HG03457 (cell line): Measurements from ENCODE around the gene AHI1.
A peak's percentile ranks its signal among the peaks of the same experiment; 100 is the strongest.

Experiments
- ATAC-seq: cut with Tn5 transposase; IDR thresholded peaks from one replicate; pipeline ENCODE4 v1.9.1; 2021; ENCODE audit warnings: moderate number of reproducible peaks; ENCODE audit not compliant: unreplicated experiment

Gene AHI1

DNA sequence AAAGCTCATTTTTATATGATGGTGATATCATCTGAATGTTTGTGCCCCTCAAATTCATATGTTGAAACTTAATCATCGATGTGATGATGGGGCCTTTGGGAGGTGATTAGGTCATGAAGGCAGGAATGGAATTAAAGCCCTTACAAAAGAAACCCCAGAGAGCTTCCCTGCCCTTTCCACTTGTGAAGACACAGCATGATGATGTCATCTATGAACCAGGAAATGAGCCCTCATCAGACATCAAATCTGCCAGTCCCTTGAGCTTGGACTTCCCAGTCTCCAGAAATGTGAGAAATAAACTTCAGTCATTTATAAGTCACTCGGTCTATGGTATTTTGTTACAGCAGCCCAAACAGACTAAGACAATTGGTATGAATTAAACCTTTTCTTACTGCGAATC lies 163.4 kb downstream of the AHI1 start:
- no peak for ATAC-seq

DNA sequence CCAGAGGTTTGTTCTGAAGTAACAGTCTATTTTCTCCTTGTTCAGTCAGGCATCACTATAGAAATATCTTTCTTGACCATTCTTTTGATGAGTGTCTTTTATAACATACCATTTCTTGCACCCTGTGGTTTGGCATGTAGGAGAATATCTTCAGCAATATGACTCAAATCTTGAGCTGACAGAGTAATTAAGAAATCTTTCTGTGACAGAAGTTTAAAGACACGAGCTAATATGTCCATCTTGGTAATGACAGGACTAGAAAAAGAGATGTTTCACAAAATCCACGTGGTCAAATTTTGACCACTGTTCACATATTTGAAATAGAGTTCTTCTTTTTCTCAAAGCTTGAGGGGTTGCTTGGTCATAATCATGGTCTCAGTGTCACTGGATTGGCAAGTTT lies 166.5 kb downstream of the AHI1 start:
- ATAC-seq, result no peak

DNA sequence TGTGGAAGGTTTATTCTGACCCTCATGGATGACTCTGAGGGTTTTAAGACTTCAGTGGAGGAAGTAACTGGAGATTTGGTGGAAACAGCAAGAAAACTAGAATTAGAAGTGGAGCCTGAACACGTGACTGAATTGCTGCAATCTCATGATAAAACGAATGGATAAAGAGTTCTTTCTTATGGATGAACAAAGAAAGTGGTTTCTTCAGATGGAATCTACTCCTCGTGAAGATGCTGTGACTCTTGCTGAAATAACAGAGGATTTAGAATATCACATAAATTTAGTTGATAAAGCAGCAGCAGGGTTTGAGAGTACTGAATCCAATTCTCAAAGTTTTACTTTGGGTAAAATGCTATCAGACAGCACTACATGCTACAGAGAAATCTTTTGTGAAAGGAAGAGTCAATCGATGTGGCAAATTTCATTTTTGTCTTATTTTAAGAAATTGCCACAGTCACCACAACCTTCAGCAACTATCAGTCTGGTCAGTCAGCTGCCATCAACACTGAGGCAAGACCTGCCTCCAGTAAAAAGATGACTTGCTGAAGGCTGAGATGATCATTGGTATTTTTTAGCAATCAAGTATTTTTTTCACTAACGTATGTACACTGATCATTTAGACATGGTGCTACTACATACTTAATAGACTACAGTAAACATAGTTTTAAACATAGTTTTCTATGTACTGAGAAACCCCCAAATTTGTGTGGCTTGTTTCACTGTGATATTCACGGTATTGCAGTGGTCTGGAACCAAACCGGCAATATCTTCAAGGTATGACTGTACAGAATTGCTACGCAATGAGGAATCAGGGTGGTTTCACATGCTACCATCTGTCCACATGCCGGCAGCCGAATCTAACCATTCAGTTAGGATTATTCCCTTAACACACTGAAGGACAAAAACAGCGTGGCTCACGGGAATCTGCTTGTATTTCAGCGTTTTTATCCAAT lies 167.4 kb downstream of the AHI1 start:
- ATAC-seq, result peak; percentile 77

DNA sequence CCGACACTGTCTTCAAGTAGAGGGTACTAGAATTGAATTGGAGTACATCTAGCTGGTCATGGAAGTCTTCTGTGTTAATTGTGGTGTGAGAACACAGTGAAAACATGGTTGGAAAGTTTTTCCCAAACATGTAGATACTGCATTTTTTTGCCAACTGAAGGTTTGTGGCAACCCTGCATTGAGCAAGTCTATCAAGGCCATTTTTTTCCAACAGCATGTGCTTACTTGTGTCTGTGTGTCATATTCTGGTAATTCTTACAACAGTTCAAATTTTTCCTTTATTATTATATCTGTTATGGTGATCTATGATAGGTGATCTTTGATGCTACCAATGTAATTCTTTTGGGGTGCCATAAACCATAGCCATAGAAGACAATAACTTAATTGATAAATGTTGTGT lies 169.4 kb downstream of the AHI1 start:
- no peak for ATAC-seq

DNA sequence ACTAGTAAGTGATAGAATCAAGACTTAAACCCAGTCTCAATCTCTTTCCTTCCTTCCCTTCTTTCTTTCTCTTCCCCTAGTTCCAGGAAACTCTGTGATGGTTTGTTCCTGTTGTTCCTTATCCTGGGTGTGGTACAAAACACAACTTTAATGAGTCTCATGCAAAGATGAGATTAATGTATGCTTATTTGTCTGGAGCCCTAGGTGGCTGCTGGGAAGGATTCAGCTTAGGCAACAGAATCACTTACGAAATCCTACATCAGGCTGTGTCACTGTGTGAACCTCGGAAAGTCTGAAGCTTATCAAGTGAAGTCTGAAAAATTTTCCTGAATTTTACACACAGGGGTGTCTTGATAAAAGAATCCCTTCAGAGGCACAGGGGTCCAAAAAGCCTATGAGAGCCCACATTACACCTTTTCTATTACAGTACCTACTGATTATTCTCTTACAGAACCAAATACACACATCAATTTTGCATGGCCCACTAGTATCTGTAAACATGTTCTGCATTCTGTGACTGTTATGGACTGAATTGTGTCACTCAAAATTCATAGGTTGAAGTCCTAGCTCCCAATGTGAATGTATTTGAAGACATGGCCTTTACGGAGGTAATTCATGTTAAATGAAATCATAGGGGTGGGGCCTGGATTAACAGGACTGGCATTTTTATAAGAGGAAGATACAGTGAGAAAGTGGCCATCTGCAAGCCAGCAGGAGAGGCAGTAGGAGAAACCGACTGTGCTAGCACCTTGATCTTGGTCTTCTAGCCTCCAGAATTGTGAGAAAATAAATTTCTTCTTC lies 171.7 kb downstream of the AHI1 start:
- ATAC-seq, result no peak

DNA sequence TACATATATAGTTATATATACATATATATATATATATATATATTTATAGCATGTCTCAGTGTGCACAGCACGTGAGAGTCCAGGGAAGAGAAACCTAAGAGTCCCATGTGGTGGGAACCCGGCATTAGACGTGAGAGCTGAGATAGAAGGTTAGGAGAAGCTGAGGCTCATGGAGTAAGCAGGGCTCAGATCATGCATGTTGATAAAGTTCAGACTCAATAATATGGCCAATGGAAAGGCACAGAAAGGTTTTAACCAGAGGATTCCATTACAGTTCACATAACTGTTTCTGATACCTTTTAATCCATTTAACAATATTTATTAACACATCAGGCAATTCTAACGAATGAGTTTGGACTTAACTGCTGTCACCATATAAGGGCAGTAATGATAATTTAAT lies 173.0 kb downstream of the AHI1 start:
- no peak for ATAC-seq

DNA sequence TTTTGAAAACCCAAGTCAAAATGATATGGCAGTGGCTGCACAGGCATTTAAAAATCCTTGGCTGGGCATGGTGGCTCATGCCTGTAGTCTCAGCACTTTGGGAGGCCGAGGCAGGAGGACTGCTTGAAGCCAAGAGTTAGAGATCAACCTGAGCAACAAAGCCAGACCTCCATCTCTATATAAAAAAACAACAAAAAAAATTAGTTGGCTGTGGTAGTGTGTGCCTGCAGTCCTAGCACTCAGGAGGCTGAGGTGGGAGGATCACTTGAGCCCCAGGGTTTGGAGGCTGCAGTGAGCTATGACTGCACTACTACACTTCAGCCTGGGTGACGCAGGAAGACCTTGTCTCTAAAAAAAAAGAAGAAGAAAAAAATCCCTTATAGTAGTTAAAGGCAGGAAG lies 173.6 kb downstream of the AHI1 start:
- ATAC-seq, result no peak

DNA sequence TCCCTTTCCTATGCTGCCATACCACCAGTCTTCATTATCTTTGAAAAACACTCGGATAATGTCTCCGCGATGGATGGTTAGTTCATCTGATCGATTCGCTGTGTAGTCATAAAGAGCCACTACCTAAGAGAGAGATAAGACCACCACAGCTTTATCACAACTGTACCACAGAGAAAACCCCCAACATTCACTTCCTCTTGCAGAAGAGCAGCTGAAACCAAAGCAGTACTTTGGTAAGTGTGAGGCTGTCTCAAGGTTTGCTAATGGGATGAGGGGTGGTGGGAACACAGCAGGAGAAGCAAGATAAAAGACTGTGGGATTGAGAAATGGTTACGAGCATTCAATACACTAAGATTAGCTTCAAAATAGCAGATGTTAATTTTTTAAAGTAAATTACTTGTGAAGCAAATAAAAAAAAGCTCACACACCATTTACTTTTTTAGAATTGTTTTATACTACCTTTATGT lies 174.3 kb downstream of the AHI1 start:
- peak; percentile 94 for ATAC-seq

DNA sequence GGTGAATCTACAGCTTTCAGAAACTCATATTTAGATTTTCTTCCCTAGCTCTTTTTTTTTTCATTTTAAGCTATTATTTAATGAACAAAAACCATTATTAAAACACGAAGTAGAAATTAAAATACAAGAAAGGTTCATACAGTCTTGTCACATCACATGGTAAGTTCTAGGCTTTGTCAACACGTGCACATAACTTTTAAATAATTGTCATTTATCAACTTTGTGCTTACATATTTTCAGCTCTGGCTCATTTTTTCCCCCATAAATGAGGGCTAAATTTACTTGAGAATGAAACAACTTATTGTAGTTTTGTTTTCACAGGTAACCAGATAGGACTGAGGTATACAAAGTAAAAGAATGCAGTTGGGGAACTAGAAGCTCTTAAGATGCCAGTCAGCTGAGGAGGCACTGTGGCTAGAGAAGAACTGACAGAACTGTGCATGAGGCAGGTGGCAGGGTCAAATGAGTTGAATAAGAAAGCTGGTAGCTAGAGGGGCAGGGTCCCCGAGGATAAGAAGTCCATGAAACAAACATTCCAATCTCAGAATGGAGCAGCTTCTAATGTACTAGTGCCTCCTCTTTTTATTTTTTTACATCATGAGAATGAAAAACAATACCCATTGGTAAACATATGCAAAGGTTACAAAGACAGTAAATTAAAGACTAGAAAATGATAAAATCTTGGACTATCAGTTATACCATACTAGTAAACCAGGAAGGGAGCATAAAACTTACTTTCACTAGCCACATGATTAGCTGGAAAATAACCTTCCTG lies 174.9 kb downstream of the AHI1 start:
- peak; percentile 60 for ATAC-seq

DNA sequence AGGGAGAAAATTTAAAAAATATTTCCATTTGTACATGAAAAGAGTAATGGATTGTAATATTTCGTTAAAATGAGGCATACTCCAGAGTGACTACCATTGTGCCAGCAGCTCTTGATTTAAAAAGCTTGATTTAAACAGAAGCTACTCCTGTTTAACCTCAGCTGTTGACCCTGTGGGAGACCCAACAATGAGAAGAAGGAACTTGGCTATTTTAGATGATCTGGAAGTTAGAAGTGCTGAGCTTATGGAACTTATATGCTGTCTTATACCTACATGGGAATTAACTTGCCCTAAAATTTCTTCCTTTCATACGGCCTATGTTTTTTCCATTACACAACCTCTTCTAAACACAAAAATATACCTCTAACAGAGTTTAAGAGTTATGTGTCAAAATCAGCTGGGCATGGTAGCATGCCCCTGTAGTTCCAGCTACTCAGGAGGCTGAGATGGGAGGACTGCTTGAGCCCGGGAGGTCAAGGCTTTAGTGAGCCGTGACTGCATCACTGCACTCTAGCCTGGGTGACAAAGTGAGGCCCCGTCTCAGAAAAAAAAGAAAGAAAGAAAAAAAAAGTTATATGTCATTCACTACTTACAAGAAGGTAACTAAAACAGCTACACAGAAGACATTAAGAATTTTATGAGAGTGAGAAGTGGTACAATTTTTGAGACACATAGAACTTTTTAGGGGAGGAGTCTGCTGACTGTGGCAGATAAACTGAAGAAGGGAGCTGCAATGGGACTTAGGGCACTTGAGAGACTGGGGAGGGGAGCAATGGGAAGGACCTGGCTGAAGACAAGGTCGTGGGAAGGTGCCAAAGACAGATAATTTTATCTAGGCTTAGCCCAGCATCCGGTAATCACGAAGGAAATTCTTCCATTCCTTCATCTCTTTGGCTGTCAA lies 176.6 kb downstream of the AHI1 start:
- ATAC-seq, result no peak

DNA sequence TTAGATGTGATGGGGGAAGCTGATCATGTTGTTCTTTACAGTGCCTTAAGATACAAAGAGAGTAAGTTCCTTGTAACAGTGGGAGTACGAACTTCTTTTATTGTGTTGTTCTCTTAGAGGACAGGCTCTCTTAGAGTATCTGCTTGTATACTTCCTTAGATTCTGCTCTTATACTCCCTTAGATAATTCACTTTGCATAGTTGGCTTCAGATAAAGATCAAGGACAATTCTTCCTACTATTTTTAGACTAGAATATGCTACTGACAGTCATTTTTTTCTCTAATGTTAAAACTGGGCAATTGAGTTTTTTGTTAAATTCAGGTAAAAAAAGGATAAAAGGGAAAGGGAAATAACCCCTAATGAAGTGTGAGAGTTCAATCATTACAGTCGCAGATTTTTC lies 177.7 kb downstream of the AHI1 start:
- no peak for ATAC-seq

DNA sequence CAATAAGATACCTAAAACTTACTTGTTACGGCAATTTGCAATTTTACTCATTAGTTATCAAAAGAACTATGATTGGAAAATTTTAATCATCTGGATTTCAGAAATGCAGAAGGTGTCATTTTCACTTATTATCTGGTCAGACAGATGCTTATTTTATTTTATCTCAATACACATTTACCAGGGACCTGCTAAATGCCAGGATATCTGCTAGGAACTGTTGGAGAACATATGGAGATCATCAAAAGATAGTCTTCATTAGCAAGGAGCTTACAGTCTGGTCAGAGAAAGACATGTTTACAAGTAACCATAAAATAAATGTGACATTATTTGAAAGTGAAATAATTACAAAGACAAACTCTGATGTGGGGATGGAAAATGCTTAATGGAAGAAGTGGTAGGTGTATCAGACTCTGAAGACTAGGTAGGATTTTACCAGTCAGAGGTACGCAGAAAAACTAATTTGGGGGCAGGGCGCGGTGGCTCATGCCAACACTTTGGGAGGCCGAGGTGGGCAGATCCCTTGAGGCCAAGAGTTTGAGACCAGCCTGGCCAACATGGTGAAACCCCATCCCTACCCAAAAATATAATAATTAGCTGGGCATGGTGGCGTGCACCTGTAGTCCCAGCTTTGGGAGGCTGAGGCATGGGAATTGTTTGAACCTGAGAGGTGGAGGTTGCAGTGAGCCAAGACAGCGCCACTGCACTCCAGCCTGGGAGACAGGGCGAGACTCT lies 178.6 kb downstream of the AHI1 start:
- ATAC-seq, result no peak

DNA sequence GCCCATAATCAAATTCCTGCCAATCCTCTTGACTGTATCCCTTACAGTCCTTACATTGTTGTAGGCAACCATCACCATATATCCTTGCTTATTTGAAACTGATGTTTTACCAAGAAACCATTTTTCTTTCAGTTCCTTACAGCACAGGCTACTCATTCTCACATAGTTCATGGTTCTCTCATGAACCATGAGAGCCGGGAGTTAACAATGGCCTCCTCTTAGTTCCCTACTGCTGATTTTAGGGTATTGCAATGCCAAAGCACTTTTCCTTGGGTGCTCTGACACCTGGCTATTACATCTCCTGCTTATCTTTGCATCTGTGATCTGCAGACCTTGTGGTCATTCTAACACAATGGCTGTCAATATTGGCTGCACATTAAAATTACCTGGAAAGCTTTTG lies 183.0 kb downstream of the AHI1 start:
- no peak for ATAC-seq

DNA sequence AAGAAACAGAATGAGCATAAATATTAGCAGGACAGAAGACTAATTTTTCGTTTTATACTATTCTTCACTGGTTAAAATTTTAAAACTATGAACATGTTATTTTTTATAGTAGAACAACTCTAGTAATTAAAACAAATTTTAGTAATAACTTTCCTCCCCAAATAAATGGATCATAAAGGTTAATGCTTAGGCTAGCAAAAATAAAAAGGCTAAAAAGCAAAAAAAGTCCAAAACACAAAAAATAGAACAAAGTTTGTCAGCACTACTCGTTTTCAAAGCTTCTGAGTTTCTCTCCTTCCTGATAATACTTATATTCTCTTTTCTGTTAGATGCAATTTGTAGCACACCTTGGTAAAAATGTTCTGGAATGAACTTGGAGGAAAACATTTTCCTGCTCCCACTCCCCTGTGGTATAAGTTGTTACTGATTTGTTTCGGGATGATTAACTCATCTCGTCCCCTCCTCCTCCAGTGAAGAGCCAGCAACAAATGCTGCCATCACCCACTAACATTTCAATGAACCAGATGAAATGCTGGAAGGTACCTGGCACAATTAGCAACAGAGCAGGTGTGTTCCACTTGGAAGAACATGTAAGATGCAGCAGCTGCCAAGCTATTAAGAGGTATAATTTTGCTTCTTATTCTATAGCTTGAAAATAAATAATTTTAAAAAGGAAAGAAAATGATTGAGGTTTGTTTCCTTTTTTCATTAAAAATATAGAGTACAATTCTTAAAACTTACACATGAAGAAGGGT lies 185.9 kb downstream of the AHI1 start:
- no peak for ATAC-seq

DNA sequence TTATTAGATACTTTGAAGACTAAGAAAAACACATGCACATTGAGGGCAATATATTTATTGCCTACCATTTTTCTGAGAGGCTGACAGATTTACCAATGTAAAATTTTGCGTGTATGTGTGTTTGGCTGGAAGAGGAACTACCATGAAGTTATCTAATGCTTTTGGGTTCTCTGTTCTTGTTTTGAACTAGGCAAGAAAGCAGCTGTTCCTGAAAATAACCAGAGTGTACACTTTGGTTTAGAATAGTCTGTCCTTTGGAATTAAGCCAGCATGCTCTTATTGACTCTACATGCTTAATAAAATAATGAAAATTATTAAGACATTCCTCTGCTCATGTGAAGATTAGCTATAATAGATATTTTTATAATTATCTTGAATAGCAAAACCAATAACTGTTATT lies 187.2 kb downstream of the AHI1 start:
- no peak for ATAC-seq

DNA sequence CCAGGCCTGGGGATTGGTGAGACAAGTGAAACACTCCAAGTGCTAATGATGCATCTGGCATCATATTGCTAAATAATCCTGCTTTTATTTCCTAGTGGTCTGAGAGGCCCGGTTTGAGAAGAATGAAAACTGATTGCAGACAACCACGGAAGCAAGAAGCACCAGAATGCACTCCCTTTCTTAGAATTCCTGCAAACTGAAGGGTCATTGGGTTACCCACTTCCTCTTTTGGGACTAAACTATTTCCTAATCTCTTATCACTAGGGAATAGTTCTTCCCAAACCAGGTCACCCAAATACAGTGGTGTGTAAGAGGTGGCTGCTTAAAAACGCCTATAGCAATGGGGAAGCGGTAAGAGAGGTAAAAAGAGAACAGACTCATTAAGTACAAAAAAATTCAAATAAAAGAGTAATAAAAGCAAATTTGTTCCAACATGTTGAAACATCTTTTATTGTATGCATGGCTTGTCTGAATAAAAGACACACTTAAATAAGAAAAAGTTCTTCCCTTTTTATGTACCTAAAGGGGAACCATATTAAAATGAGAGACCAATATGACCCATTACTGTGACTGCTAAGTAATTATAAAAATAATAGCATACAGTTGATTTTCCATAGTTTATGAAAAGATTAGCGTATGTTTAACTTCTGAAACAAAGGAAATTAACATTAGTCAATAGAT lies 190.7 kb downstream of the AHI1 start:
- no peak for ATAC-seq

DNA sequence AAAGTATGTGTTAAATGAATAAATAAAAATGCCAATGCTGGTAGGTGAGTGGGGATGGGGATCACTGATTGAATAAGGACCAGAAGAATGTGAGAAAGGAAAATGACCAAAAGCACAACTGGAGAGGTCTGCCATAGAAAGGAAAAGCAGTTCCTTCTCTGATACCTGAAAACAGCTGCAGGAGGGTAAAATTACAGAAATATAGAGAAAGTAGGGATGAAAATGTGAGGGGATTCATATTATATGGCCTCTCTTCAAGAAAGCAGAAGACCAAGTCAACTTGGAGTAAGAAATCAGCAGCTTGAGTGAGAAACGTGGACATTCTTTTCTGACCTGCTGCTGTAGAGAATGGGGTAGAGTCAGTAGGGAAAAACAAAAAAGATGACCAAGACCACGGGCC lies 191.4 kb downstream of the AHI1 start:
- no peak for ATAC-seq

DNA sequence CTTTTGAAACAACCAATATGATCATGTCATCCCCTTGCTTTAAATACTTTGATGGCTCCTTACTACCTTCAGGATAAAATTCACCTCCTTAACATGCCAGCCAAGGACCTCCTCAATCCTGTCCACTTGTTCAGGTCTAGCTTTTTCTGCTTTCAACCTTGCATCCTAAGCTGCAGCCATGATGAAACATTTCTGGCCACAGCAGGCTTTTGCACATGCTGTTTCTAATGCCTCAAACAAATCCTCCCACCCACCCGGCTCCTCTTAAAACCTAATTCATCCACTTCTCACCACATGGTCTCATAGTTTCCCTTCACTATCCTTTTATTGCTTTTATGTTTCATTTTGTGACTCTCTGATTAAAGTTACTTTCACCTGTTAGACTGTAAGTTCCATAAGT lies 191.9 kb downstream of the AHI1 start:
- no peak for ATAC-seq
